Posterior cingulate gyrus (tissue), 11 donors: ENCODE data around the gene ZBTB38.

Experiments used
- DNase-seq, 10 donors: peaks; one replicate each; pipeline versions ENCODE4 v3.0.0 to v3.0.0-alpha.2; 2020 to 2021; ENCODE audit warnings: mixed read lengths in 3 of 10
- intact Hi-C: fragments of 100-400 bp; cut with DNase I; formaldehyde crosslinking; loops from one replicate; pipeline ENCODE4 v1.15.1; 2023

ZBTB38 gene

DNA sequence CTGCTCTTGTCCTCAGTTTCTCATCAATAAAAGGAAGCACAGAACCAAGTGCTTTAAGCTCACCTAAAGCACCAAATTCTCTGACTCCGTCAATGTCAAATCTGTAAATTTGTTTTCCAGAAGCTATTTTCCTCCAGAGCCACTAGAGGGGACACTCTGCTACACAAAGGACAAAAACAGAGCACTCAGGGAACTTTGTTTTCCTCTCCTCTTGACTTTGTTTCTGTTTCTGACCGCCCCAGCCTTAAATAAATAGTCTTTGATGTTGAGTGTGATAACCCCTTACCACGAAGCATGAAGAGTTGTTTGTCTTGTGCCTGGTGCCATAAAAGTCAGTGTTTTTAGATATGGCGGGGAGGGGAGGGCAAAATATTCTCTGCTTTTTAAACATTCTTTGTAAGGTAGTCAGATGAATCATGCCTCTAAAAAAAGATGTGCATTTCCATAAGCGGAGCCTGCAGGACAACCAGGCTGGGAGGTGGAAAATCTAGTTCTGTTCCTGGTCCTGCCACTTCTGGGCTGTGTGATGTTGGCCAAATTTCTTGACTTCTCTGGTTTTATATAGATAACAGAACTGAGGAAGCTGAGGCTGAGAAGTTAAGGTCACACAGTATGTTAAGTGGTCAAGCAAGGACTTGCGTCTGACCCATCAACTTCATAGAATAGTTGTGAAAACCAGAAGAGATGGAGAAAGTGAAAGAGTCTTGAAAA is 7.3 kb upstream of the ZBTB38 start:
- intact Hi-C loops, result loop anchor here (1.0 to 5.0 kb wide), 3 partner anchors 49 to 201 kb away; no protein-coding TSS in a partner anchor
- DNase-seq, result no peak

DNA sequence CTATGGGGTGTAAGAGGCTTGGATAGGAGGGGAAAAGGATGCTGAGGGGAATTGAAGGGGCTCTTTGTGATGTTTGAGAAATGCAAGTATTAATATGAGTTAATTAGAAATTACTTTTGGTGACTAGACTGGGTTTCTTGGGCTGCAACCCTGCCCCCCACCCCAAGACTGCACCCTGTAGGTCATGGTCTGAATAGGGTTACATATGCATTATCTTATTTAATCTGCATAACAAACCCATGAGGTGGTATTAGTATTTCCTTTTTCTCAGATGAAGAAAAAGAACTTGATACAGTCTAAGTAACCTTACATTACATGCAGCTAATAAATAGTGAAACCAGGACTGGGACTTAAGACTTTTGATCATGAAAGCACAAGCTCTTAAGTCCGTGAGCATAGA is 5.6 kb upstream of the ZBTB38 start:
- DNase-seq, result no peak
- intact Hi-C loops, result loop anchor here (5.0 kb wide), 2 partner anchors 50 to 200 kb away; no protein-coding TSS in a partner anchor

DNA sequence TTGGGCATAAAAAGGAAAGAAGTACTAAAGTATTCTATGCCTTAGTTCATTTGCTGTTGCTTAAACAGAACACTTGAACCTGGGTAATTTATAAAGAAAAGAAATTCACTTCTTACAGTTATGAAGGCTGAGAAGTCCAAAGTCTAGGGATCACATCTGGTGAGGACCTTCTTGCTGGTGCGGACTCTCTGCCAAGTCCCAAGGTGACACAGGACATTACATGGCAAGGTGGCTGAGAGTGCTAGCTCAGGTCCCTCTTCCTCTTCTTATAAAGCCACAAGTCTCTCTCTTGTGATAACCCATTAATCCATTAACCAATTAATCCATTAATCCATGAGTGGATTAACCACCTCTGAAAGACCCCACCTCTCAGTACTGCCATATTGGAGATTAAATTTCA is 3.1 kb upstream of the ZBTB38 start:
- DNase-seq, result no peak
- intact Hi-C loops, result loop anchor here (5.0 kb wide), 1 partner anchor 37 kb away; no protein-coding TSS in a partner anchor

DNA sequence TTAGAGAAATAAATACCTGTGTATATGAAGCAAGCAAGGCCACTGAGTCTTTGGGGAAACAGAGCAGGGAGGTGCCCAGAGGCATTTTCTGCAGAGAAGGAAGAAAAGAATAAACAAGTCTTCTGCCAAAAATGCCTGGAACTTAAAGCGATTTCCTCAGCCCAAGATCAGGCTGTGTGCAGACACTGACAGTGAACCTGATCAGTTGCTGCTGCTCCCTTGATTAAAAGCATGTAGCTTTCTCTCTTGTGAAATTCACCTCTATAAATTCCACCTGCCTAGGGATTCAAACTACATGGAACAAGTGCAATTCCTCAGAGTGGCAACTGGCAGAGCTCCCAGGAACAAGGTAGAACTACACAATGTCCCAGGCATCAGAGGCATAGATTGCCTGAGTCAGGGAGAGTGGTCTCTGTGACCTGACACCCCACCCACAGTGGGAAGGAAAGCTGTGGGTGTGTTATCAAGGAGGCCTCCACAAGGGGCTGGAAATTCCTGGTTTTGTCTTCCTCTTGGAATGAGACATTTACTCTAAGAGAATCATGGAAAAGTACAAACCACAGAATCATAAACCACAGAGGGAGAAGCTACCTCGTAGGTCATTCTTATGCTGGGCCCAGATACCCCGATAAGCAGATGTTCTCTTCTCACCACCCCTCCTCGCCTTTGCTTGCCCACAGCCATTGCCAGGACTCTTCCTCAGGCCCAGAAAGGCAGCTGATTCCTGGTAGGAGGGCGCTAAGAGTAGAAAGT is 1.8 kb upstream of the ZBTB38 start:
- peak in 2 of 10 donors; percentile 15 to 20 for DNase-seq
- intact Hi-C loops, result loop anchor here (5.0 kb wide), 1 partner anchor 36 kb away; no protein-coding TSS in a partner anchor

DNA sequence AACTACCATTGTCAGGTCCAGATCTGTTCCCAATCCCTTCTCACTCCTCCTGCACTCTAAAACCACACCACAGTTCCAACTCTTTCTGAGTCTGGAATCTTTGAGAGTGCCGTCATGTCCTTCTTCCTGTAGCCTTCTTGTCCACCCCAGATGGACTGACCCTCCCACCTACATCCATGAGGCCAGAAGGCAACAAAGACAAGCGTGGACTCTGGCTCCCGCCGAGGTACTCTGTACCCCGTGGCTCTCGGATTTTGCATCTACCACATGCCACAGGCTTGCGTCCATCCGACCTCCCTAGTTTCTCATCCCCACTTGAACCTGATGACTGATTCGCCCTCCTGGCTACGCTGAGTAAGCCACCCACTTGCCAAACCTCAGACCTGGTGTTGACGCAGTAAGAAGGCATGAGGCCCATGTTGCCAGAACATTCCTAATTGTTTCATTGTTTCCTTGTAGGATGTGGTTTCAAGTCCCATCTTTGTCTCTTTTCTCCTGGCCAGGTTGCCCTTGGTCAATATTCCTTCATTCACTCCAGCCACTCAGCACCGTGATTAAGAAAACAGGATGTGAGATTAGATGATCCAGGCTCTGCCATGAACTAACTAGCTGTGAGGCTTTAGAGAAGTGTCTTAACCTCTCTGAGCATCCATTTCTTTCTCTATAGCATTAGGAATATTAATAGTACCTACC is 1.1 kb upstream of the ZBTB38 start:
- intact Hi-C loops, result loop anchor here (5.0 kb wide), 1 partner anchor 35 kb away; no protein-coding TSS in a partner anchor
- no peak for DNase-seq

DNA sequence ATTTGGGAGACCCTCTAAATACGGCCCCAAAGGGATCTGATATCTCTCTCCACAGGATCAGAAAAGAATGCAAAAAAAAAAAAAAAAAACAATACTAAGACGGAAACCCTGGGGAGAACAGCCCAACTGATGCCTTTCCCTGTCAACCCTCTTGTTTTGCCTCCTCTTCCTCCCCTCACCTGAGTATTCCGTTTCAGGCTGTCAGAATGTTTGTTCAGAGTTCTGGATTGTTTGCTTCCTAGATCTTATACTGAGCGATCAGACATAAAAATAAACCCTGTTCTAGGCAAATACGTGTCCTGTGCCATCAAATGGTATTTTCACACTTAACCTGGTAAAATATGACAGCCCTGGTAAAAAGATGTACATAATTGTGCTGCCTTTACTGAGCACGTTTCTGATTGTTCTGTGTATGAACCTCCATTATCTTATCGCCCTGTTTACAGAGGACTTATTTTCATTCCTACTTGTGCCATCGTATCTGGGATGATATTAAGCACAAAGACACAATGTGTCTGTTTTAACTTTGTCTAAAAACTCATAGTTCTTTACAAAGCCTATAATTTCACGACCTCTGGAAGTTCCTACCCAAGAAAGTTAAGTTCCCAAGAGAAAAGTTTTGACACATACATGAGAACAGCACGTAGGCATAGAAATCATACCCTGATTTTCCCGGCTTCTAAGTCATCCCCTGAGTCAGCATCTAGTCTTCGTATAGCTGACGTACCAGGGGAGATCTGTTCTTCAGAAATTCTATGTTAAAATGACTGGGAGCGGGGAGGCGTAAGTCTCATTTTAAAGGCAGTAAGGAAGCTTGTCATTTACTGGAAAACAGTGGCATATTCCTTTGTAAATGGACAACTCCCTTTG is 856 bp downstream of the ZBTB38 start:
- intact Hi-C loops, result loop anchor here (5.0 kb wide), 1 partner anchor 33 kb away; no protein-coding TSS in a partner anchor
- DNase-seq, result no peak

DNA sequence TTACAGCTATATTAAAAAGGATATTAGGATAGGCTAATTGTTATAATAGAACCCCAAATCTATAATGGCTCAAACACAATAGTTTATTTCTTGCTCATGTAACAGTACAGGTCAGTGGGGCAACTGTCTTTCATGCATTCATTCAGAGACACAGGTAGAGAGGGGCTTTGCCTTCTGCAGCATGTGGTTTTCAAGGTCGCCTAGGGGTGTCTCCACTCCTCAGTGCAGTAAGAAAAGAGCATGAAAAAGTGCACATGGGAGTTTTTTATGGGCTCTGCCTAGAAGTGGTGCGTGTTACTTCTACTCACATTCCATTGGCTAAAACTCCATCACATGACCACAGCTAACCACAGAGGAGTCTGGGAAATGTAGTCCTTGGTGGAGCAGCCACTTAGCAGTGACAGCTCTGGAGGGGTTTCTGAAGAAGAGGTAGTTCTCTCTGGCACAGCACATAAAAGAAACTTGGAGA is 1.8 kb downstream of the ZBTB38 start:
- intact Hi-C loops, result no loop called here
- DNase-seq, result peak in 4 of 10 donors; percentile 26 to 47 (median 32)

DNA sequence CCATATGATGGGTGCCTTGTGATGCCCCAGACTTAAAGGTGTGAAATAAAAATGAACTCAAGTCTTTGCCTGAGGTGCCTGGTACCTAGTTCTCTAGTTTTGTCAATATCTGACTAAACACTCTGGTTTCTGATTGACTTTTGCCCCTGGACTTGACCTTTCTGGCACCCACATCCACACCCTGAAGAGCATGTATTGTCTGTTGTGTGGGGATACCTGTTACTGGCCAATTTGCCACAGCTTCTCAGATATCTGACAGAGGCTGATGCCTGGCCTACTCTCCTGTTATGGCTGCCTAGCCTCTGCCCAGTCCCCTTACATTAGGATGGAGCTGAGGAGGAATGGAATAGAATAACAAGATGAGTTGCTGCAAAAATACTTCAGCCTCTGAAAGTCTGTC is 3.6 kb downstream of the ZBTB38 start:
- no peak for DNase-seq
- intact Hi-C loops, result no loop called here

DNA sequence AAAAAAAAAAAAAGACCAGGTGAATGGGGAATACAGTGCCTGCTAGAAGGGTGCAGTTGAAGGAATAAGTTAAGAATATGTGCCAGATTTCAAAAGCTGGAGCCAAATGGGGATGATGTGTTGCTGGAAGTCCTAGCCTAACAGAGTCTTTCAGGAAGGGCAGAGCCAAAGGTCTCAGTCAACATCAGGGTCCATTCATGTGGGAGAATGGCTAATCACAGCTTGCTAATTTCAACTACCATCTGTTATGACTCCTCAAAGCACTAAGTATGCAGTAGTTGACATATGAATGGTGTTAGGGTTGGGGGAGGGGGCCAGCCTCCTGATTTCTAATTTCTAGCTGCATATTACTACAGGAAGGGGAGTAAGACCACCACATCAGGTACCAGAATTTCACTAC is 4.4 kb downstream of the ZBTB38 start:
- intact Hi-C loops, result no loop called here
- DNase-seq, result no peak

DNA sequence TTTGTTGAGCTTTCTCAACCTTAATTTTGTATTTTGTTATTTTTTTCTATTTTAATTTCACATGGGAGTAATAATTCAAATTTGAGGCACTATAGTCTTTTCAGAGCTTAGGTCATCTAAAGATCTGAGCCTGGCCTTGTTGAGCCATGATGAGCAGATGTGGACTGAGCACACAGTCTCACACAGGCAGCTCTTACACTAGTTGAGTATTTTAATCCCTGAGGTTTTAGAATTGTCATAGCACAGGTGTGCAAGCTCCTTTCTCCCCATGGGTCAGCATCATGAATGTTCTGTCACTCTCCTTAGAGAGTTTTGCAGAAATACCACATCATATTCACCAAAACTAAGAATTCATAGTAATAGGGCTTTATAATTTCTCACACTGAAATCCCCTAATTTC is 4.9 kb downstream of the ZBTB38 start:
- intact Hi-C loops, result no loop called here
- DNase-seq, result no peak

DNA sequence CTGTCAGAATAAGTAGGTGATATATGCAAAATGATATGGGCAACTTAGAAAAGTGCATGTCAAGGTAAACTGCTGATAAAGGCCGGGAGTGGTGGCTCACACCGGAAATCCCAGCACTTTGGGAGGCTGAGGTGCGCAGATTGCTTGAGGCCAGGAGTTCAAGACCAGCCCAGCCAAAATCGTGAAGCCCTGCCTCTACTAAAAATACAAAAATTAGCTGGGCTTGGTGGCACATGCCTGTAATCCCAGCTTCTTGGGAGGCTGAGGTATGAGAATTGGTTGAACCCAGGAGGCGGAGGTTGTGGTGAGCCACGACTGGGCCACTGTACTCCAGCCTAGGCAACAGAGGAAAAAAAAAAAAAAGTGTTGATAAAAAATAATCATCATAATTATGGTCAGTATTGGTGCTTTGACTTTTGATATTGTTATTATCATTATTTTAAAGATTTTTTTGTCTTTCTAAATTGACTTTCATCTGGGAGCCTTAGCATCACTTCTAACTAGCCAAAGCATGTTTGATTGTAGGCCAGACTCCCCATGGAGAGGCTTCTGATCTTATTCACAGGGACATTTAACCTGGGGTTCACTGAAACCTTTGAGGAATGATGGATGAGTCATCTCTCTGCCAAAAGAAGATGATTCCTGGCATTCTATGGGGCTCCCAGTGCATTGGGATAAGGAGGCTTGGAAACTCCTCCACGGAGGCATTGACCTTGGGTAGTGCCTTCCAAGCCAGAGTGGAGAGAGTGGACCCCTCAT is 5.6 kb downstream of the ZBTB38 start:
- DNase-seq, result no peak

DNA sequence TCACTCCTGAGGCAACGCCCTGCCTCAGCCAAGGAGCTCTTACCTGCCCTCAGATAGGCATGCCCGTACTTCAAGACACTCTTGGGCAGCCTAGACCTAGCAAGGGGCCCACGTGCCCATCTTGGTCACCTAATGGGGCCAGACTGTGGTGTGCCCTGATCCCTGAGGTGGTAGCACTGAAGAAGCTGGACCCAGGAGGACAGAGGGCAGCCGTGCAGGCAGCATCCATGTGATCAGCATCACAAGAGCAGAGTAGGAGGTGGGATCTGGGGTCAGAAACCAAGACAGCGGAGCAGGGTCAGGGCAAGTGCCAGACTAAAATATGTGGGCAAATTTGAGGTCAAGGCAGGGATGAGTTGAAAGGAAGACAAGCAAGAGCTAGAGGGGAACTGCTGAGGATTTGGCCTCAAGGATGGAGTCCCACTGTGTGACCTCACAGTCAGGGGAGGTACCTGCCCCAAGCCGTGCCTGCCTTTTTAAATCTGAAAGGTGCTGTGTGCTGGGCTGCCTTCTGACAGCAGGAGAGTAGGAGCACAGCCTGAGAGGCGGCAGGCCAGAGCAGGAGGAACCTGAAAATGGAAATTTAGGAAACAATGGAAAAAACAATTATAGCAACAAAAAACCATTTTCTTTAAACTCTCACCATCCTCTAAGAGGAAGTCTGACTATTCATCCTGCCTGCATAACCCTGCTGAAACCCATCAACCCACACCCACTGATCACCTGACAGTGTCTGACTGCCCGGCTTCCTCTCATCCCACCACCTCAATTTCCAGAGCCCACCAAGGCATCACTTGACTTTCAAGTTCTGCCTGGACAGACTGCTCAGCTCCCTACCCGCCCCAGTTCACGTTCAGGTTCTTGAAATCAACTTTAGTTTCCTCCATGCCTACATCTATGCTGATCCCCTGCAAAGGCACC is 7.3 kb downstream of the ZBTB38 start:
- no peak for DNase-seq
- intact Hi-C loops, result no loop called here

More for the DNA sequence above, 5.6 kb downstream of the ZBTB38 start:
- intact Hi-C loops, result no loop called here

DNA sequence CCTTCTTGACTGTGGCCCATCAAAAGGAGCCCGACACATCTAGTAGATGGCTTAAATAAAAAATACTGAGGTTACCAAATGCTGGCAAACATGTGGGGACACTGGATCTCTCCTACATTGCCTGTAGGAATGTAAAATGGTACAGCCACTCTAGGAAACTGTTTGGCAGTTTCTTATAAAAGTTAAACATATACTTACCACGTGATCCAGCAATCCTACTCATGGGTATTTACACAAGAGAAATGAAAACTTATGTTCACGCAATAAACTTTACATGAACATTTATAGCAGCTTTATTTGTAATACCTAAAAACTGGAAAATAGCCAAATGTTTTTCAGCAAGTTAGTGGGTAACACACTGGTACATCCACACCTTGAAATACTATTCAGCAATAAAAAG is 9.1 kb downstream of the ZBTB38 start:
- no peak for DNase-seq
- intact Hi-C loops, result no loop called here

DNA sequence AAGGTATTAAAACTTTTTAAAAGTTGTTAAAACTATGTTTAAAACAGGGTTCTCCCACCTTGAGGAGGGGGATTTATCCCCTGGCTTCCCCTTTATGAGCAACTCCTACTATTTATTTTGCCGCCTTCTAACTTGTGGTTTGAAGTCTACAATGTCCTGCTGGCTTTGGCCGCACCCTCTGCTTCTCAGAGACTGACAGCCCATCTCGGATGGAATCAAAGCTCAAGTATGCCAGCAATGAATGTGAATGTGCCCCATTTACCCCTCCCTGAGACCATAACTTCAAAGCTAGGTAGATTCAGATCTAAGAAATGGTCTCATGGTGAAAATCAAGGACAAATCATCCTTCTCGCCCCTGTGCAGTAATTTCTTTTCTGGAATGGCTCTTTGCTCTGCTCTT is 10.3 kb downstream of the ZBTB38 start:
- DNase-seq, result no peak
- intact Hi-C loops, result no loop called here

DNA sequence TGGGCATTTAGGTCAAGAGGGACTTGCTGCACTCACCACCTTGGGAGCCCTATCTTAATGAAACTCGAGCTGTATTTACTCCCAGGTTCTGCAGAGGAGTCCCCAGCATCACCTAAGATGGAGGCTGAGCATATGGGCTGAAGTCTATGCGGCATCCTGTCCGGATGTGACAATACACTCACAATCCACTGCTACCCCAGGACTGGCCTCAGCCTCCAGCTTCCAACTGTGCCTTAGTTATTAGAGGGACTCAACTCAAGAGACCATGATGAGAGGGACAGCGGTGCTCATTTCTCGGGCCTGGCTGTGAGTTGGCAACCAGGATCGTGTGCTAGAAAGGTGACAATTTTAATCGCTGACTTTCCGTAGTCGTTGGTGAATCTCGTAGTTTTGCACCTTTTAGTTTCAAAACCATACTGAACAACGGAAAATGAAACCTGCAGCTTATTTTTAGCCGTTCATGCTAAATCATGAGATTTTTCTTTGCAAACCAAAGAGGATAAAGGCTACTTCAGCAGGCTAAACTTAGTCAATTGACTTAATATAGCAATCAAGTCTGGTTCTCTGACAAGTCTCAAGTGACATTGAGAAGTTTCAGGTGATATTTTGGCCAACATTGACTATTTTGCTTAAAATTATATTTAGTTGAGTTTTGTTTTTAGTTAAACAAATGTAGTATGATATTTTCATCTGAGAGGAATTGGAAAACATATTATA is 11.1 kb downstream of the ZBTB38 start:
- no peak for DNase-seq
- intact Hi-C loops, result no loop called here

DNA sequence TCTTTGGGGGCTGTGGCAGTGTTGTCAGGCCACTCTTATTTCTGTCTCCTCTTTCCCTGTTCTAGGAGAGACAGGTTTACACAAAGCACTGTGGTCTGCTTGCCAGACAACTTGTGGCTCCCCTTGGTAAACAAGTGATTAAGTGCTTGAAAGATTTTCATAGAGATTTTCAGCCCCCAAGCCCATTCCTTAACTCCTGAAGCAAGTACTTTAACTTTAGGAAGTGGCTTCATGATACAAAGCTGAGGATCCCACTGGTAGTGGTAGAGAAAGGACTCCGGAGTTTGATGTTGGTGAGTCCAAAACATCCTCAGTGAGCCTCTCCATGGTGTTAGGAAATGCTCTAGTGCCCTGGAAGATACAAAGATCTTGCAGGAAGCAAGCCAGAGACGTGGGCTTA is 12.0 kb downstream of the ZBTB38 start:
- intact Hi-C loops, result no loop called here
- DNase-seq, result no peak

DNA sequence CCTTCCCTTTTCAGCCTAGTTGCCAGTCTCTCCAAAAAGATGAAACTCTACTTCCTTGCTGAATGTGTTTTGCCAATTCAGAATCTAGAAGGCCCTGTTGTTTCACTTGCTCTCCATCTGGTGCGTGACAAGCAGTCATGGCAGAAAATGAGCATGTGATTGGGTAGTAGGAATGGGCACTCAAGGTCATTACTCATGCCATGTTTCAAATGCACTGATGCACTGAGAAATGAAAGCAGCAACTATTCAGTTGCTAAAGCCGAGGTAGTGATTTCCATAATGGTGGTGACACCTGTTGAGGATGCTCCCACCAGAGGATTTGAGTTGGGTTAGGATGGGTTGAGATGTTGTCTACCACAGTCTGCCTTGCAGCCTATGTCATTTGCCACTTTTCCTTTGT is 12.7 kb downstream of the ZBTB38 start:
- intact Hi-C loops, result no loop called here
- DNase-seq, result no peak

DNA sequence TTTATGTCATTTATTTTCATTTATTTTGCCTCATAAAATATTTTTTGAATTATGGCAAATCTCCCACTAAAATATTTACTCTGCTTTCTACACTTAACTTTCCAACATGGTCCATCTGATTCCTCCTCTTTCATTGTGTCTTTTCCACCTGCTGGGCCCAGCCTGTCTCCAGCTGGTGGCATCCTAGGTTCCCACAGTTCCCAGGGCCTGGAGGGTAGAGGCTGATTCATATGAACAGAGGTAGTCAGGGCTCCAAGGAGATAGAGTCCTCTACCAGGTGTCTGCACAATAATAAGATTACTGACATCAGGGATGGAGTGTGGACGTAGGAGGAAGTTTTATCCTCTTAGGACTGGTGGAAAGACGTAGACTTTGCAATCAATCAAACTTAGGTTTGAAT is 14.3 kb downstream of the ZBTB38 start:
- no peak for DNase-seq
- intact Hi-C loops, result no loop called here
